ENCODE data around the gene DDX1.

DDX1 gene

GRCh38 chr2:15671409-15671808 is 79.7 kb downstream of the DDX1 start:
- TF ChIP-seq ZFX (IDR thresholded peaks at IDR 0.05; ENCODE audit: borderline replicate concordance) = no peak
- TF ChIP-seq CTCF (IDR thresholded peaks at IDR 0.05) = no peak

GRCh38 chr2:15671842-15672815 is 80.5 kb downstream of the DDX1 start:
- no peak for TF ChIP-seq ZFX (IDR thresholded peaks at IDR 0.05; ENCODE audit: borderline replicate concordance)
- no peak overlapping the region for H3K27ac ChIP-seq

More at GRCh38 chr2:15671409-15671808, 79.7 kb downstream of the DDX1 start:
- H3K27ac ChIP-seq = no peak overlapping the region

GRCh38 chr2:15672961-15673918 is 81.6 kb downstream of the DDX1 start:
- H3K27ac ChIP-seq = no peak overlapping the region
- TF ChIP-seq ZFX (IDR thresholded peaks at IDR 0.05; ENCODE audit: borderline replicate concordance) (no peak), CTCF (IDR thresholded peaks at IDR 0.05) (no peak)

GRCh38 chr2:15673919-15674636 is 82.4 kb downstream of the DDX1 start:
- no peak for TF ChIP-seq ZFX (IDR thresholded peaks at IDR 0.05; ENCODE audit: borderline replicate concordance)
- no peak for TF ChIP-seq CTCF (IDR thresholded peaks at IDR 0.05)
- H3K27ac ChIP-seq = no peak overlapping the region

- no peak overlapping the region for H3K27ac ChIP-seq
- TF ChIP-seq ZFX (IDR thresholded peaks at IDR 0.05; ENCODE audit: borderline replicate concordance) (no peak), CTCF (IDR thresholded peaks at IDR 0.05) (no peak)
These were observed 83.2 kb downstream of the DDX1 start for GRCh38 chr2:15674637-15675455.

- no peak overlapping the region for H3K27ac ChIP-seq
- TF ChIP-seq CTCF (IDR thresholded peaks at IDR 0.05) = no peak
- no peak for TF ChIP-seq ZFX (IDR thresholded peaks at IDR 0.05; ENCODE audit: borderline replicate concordance)
These were observed 84.0 kb downstream of the DDX1 start for GRCh38 chr2:15675456-15676195.
